HS-5 (cell line): ENCODE measurements around the gene RHBDF2.
"Not testable (repeated sequence)": the region's sequence is repeated elsewhere in the genome, so short reads cannot be mapped to it uniquely, and the experiment has no call there.

Experiments
- DNase-seq: peaks from one replicate; pipeline ENCODE4 v3.0.0-alpha.2; 2012; ENCODE audit warnings: low read depth

RHBDF2 gene

DNA sequence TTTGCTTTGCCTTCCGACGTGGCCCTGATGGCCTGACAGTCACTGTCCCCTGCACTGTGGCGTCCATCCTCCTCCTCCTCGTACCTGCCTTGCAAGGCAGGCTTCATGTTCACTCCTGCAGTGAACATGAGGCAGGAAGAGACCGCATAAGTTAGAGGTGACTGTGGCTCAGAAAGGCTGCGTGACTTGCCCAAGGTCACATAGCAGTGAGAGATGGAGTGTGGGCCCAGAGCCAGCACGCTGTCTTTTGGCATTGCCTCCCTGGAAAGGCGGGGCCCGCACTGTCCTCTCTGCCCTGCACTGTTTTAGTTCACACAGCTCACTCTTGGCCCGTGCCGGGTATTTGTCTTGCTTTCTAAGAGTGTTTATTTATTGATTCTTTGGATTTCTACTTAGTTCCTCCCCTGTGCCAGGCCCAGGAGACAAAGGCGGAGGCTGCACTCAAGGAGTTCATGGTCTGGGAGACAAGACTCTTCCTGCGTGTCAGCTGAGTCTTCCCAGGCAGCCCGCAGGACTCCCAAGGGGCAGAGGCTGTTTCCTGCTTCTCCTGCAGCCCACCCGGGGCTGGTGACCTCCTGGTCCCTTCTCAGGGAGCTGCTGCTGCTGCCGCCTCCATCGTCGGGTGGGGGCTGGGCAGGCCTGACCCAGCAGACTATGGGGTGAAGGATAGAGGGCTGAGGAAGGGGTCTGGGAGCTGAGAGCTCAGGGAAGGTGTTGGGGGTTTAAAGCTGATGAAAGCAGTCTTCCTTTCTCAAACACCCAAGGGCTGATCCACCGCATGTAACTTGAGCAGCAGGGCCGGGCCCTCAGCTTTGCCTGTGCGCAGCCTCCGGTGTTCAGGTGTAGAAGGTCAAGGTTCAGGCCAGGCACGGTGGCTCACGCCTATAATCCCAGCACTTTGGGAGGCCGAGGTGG lies 23.6 kb upstream of the RHBDF2 start:
- no peak for DNase-seq

DNA sequence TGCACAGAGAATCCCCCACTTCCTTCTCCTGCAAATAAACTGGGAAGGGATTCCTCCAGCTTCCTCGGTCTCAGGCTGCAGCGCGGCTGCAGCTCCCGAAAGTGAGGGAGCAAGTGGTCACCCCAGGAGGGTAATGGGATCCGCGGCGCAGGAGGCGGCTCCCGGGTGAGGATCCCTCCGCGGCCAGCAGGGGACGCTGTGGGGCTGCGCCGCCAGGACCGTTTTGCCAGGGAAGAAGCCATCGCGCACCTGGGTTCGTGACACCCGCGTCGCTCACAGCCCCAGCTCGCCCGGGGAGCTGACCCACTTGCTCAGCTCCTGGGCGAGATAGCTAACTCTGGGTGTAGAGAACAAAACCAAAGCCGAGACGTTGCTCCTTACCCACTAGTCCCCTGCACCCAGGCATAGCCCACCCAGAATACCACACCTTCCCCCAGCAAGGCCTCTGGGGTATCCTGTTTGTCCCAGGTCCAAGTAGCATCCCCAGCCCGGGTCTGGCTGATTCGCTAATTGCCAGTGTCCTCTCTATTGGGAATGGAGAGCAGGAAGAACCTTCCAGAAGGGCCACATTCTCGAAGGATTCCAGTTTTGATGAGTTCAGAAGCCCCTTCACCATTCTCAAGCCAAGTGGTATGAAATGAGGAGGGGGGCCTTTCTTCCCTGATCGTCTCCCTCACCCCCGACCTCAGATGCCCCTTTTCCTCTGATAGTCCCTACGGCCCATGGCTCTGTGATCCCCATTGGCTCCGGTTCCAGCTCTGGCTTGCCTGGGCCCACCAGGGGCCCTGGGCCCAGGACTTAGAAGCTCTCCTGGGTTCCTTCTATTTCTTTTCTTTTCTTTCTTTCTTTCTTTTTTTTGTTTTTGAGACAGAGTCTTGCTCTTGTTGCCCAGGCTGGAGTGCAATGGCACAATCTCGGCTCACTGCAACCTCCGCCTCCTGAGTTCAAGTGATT lies 22.1 kb upstream of the RHBDF2 start:
- DNase-seq = no peak

DNA sequence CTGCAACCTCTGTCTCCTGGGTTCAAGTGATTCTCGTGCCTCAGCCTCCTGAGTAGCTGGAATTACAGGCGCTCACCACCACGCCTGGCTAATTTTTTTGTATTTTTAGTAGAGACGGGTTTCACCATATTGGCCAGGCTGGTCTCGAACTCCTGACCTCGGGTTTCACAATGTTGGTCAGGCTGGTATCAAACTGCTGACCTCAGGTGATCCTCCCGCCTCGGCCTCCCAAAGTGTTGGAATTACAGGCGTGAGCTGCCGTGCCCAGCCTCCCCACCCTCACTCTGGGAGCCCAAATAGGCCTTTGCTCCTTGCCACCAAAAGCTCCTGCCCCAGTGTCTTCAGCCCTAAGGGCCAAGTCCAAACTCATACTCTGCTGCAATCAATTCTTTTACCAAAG lies 20.5 kb upstream of the RHBDF2 start:
- not testable (repeated sequence) for DNase-seq

DNA sequence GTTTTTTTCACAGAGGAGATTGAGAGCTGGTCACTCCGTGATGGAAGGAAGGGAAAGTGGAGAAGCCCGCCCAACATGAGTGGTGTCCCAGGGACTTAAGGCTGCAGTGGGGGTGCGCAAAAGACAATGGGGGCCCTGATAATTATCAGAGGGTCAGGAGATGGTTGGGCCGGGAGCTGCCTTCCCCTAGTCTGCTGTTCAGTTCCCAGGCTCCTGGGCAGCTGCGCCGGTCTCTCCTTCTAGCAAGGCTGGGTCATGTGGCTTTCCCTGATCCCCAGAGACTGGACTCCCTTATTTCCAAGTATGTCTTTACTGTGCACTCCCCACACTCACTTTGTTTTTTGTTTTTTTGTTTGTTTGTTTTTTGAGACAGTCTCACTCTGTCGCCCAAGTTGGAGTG lies 20.0 kb upstream of the RHBDF2 start:
- no peak for DNase-seq

DNA sequence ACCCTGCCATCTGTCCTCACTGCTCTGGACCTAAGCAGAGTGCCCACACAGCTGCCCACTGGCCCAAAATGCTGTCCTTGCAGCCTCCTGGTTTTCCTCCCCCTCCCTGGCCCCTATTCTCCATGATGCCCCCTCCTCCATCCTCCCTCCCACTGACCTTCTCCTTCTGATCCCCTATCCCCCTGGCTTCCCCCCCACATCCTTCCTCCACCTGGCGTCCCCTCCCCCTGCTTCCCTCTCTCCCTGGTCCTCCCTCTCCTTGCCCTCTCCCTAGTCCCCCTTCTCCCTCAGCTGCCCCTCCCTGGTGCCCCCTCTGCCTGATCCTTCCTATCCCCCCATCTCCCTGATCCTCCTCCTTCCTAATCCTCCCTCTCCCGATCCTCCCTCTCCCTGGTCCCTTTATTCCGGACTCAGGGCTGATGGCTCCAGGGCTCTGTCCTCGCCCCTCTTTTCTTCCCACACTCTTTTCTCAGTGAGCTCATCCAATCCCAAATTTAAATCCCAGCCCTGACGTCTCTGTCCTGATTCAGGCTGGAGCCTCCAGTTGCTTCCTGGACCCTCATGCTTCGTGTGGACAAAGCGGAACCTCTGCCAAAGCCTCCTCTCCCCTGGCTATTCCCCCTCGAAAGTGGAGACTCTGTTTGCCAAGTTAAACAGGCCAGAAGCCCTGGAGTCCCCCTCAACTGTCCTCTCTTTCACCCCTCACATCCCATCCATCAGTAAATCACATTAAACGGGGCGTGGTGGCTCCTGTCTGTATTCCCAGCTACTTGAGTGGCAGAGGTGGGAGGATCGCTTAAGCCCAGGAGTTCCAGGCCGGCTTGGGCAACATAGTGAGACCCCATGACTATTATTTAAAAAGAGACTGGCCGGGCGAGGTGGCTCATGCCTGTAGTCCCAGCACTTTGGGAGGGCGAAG lies 18.1 kb upstream of the RHBDF2 start:
- no peak for DNase-seq

DNA sequence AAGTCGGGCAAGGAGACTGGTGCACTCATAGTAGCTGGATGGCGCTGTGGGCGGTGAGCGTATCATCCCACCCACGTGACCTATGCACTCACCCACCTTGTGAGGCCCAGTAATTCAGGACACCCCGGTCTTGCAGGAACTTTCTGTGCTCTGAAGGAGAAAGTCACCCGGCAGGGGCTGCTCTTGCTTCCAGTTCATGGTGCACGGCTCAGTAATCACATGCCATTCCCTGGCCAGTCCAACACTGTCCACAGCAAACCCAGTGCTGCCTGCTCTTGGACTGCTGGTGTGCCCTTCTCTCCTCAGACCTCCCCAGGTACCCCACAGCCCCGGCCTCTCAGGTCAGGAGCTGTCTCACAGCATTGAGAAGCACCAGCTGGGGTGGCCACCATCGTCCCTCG lies 16.4 kb upstream of the RHBDF2 start:
- DNase-seq = no peak

DNA sequence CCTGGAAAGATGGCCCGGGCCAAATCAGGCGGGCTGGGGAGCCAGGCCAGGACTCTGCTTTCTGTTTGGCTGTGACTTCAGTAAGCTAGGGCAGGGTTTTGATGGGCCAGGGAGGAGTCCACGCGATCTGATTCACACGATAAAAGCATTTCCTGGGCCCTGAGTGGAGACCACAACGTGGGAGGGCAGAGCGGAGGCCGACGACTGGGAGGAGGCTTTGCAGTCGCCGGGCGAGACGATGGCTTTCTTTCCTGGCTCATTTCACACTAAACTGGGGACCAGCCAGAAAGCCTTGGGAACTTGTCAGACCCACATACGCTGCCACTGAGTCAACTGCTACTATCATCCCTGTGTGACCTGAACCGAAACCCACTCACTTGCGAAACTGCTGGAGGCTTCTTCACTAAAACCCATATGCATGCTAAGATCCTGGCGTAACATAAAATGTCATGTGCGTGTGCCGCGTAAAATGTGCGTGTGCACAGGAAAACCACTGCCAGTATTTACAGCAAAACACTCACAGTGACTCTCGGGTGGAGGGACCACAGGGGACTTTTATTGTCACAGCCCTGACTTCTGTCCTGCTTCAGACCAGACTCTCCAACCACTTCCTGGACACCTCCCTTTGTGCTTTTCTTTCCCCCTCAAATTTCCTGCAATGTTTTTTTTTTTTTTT lies 14.2 kb upstream of the RHBDF2 start:
- no peak for DNase-seq

DNA sequence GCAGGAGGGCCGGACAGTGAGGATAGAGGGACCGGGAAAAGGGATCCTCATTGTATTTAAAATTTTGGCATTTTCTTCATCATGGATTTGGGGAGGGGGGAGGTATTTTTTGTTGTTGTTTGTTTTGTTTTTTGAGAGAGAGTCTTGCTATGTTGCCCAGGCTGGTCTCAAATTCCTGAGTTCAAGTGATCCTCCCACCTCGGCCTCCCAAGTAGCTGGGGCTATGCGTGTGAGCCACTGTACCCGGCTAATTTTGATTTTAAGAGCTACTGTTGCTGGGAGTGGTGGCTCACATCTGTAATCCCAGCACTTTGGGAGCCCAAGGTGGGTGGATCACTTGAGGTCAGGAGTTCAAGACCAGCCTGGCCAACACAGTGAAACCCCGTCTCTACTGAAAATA lies 13.1 kb upstream of the RHBDF2 start:
- not testable (repeated sequence) for DNase-seq

DNA sequence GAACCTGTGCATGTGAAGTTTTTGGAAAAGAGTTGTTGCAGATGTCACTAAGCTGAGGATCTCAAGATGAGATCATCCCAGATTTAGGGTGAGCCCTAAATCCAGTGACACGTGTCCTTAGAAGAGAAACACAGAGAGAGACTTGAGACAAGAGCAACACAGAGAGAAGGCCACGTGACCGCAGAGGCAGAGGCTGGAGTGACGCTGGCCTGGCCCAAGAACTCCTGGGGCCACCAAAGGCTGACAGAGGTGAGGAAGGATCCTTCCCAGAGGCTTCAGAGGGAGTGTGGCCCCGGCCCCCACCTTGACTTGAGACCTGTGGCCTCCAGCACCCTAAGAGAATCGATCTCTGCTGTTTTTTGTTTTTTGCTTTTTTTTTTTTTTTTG lies 12.1 kb upstream of the RHBDF2 start:
- no peak for DNase-seq

DNA sequence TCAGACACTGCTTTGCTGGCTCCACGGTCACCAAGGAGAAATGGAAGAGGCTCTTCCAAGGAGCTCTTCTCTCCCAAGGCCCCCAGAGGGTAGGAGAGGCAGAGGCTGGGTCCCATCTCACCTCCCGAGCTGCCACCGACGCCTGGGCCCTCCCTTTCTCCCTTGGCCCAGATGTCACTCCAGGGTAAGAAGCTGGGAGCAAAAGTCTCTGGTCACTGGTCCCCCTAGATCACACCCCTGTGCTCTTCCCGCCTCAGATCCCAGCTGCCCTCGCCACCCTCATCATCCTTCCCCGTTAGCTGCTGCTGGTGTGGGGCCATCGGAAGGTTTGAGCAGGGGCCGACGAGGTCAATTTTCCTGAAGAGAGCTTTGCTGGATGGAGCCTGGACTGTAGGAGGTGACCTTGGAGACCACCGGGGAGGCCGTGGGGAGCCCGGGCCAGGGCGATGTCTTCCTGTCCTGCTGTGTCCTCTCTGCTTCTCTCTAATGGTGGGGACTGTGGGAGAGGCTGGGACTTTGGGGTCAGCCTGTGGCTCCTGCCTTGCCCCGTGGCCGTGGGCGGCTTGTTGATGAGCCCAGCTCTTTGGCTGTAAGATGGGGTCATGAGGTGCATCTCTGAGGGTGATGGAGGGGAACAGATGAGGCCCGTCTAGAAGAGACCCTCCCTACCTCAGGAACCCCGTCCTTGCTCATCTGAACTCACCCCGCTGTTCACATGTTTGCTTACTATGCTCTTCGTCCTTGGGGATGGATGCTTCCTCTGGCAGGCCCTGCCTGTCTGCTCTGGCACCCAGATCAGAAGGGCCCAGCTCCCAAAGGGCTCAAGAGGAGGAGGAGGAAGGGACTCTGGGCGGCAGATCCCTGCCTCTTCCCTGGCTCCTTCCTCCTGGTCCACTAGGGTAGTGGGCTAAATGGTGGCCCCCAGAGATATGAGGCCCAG lies 11.4 kb upstream of the RHBDF2 start:
- DNase-seq = no peak

DNA sequence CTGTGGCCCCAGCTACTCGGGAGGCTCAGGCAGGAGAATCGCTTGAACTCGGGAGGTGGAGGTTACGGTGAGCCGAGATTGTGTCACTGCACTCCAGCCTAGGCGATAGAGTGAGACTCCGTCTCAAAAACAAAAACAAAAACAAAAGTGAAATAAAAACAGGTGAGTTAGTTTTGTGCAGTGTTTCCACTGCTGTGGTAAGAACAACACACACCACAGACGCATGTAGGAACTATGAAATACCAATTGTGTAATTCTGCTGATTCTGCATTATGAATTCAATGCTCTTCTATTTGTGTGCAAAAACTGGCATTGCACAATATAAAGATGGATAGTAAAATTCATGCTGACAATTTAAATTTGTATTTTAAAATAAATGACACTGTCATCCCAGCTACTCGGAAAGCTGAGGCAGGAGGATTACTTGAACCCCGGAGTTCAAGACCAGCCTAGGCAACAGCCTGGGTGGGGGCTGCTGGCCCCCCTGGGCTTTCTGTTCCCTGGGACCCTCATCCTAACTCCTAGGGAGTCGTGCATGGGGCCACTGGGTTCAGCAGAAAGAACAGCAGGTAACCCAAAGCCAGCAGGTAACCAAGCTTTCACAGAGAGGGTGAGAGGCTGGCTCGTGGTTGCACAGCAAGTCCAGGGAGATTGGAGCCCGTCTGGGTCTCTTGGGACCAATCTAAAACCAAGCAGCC lies 10.6 kb upstream of the RHBDF2 start:
- no peak for DNase-seq

DNA sequence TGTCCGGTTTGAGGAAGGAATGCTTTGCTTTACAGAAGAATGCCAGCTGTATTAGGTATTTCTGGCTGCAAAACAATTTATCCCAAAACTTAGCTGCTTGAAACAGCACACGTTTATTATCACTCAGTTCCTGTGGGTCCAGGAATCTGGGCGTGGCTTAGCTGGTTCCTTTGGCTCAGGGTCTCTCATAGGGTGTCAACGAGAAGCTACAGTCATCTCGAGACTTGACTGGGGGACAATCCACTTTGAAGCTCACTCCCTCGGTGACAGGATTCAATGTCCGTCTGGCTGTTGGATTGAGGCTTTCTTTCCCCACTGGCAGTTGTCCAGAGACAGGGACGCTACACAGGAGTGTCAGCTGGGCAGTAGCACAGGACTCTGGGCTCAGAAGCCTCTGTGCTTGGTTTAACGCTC lies 9.6 kb upstream of the RHBDF2 start:
- no peak for DNase-seq

DNA sequence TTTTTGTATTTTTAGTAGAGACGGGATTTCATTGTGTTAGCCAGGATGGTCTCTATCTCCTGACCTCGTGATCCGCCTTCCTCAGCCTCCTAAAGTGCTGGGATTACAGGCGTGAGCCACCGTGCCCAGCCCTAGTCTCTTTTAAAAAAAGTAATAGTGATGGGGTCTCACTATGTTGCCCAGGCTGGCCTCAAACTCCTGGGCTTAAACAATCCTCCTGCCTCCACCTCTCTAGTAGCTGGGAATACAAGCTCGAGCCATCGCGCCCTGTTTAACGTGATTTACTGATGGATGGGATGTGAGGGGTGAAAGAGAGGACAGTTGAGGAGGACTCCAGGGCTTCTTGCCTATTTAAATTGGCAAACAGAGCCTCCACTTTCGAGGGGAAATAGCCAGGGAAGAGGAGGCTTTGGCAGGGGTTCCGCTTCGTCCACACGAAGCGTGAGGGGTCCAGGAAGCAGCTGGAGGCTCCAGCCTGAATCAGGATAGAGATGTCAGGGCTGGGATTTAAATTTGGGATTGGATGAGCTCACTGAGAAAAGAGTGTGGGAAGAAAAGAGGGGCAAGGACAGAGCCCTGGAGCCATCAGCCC lies 7.3 kb upstream of the RHBDF2 start:
- not testable (repeated sequence) for DNase-seq

DNA sequence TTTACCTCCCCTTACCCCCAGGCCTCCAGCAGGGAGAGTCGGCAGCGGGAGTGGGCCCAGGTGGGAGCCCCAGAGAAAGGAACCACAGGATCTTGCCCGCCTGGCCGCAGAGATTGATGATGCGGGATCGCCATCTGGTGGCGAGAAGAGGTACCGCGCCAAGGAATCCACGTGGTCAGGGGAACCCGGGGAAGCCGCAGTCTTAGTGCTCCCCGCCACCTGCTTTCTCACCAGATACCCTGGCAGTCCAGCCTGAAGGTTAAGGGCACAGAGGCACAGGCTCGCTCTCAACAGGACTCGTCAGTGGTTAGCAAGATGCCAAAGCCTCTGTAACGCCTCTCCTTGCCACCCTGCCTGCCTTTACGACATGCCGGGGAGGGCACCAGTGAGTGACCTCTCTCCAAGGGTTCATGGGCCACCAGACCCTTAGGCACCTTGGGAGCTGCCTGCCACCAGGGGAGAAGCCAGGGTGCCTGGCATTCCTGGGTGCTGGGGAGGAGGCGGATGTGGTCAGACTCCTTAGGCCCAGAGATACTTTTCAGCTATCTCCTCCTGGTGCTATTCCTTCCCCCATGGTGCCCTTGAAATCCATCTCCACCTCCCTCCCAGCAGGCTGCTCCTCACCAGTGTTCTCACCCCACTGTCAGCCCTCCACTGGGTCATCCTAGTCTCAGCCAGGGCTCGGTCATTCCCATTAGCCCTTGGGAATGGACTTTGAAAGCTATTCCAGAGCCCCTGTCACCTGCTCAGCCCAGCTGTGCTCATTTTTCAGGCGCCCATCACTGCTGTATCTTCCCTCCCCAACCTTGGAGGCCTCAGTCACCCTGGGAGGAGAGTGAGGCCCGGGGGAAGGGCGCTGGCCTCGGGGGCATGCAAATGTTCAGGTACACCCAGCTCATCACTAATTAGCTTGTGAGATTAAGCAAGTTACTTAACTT lies 5.5 kb upstream of the RHBDF2 start:
- DNase-seq = no peak

DNA sequence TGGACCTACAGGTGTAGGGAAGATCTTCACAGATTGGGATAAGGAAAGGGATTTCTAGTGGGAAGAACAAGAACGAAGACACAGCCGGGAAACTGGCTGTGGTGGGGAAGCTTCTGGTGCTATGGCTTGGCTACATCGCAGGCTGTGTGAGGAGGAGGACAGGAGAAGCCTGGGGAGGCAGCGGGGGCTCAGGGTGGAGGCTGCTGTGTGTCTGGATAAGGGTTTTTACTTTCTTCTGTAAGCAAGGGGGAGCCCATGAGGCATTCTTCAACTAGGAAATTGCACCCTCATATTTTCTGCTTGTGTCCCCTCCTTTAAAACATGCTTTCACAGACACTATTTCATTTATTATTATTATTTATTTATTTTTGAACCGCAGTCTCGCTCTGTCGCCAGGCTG lies 2.9 kb upstream of the RHBDF2 start:
- no peak for DNase-seq

DNA sequence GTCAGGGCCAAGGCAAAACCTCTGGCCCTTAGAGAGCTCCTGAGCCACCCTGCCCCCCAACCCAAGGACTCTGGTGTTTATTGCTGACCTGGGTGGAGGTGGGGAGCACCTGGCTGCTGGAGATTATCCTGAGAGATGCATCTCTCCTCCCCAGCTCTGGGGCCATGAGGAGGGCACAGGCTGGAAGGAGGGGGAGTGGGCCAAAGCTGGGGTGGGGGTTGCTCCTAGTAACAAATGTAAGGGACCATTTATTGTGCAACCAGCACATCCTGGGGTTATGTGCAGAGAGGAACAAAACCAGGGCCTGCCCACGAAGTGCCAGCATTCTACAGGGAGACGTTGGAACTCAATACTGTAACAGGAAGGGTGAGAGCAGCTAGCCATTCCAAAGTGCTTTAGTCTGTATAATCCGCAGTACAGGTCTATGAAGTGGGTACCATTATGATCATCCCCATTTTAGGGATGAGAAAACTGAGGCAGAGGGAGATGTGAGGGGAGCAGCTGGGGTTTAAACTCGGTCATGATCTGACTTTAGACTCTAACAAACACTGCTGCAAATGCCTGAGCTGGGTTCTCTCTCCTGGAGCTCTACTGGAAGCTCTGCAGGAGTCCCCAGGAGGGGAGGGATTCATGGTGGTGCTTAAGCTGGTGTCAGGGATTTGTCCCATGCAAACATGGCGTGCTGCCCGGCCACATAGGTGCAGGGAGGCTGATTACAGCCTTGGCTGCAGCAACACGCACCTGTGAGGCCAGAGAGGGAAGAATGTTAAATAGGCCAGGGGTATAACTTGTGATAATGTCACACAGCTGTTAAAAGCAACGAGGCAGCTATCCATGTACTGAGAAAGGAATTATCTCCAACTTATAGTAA lies 1.4 kb upstream of the RHBDF2 start:
- DNase-seq = no peak

DNA sequence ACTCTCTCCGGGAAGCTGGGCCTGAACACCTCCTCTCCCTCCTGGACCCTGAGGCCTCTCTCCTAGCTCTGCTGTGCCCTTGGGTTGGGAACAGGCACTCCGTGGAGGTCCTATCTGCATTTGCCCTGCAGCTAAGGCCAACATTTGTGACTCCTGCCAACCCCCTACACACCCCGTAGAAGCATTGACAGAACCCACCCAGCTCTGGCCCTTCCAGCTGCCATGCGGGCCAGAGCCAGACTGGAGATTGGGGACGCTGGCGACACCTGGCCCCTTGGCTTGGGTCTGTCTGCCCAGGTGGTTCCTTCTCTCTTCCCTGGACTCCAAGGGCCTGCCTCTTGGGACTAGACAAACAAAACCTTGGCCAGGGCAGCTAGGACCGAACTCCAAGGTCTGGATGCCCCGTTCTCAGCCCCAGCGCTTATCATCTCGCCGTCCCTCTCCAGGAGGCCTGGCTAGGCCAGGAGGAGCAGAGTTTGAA lies 644 bp upstream of the RHBDF2 start:
- DNase-seq = no peak
